Vagina (tissue), 2 donors: ENCODE results near the gene GLRX5.

Experiments used
- POLR2A ChIP-seq, 2 donors: fragments of 450-650 bp; IDR thresholded peaks; one replicate each; pipeline ENCODE4 v1.6.1; 2017; ENCODE audit warnings: antibody characterized with exemption in 2 of 2, mild to moderate bottlenecking in 2 of 2, moderate library complexity in 2 of 2
- POLR2AphosphoS5 ChIP-seq, 2 donors: sonication (generic); formaldehyde crosslinking; IDR thresholded peaks; one replicate each; pipeline ENCODE4 v1.9.0; 2017; ENCODE audit warnings: antibody characterized with exemption in 2 of 2, mild to moderate bottlenecking in 2 of 2, low read depth in 1 of 2; ENCODE audit not compliant: insufficient read depth in 1 of 2

DNA sequence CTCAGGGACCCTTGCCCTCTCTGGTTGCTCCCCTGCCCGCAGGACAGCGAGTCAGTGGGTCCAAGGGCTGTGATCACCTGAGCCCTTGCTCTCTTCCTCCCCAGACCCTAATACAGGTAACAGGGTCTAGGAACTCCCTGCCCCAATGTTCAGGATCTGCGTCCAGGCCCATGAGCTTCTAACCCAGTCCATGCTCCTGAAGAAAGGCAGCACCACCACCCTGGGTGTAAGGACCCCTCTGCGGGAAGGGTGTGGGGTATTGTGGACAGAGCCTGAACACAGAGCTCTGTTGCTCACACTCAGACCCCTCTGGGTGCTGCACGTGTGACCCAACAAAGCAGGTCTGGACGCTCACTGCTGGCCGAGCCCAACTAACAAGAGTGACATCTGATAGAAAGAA lies 18.3 kb downstream of the GLRX5 start:
- no peak for TF ChIP-seq POLR2A (IDR thresholded peaks at IDR 0.05)
- no peak for TF ChIP-seq POLR2AphosphoS5 (IDR thresholded peaks at IDR 0.05; ENCODE audit: insufficient read depth in 1 of 2, low read depth in 1 of 2)
